ENCODE data around the gene PSTPIP1.

The PSTPIP1 gene

DNA sequence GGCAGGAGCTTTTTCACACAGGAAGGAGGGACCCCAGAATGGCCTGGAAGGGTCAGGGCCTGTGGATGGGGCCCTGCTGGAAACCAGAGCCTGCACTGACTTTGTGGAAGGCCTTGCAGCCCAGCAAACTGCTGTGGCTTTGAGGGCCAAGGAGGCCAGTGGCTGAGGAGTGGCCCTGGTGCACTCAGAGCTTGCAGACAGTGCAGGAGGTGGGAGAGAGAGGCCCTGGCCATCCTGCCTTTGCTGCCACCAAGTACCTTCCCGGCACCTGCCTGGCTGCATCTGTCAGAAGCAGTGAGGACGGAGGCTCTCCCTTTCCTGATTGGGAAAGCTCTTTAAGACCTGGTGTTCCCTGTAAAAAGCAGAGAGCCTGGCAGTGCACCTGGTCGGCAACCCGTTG, 6.4 kb downstream of the PSTPIP1 start:
- peaks cover 13% of the 10 kb centered on the region; the same call in 1 of the 2 replicates for H4K20me1 ChIP-seq (ENCODE audit: insufficient read depth, low read length)
- no peak overlapping the region for H3K4me3 ChIP-seq (ENCODE audit: low read length)
- H2AFZ ChIP-seq (ENCODE audit: low read depth, low read length), result no peak overlapping the region
- peaks cover 3% of the 10 kb centered on the region for H3K36me3 ChIP-seq (replicated peaks; ENCODE audit: low read depth, low read length)
- no peak overlapping the region for H3K27ac ChIP-seq (ENCODE audit: low read length)
- peaks cover 7% of the 10 kb centered on the region; the same call in 1 of the 2 replicates for H3K79me2 ChIP-seq (ENCODE audit: low read length)
- no peak overlapping the region for H3K9ac ChIP-seq (ENCODE audit: low read length)
- H3K4me1 ChIP-seq (ENCODE audit: low read length), result peaks cover 43% of the 10 kb centered on the region
- no peaks in the 10 kb centered on the region for H3K9me3 ChIP-seq (ENCODE audit: insufficient read depth, low read length)
- no peaks in the 10 kb centered on the region for H3K27me3 ChIP-seq (ENCODE audit: low read depth, low read length)
- TF ChIP-seq, protein P1, sequence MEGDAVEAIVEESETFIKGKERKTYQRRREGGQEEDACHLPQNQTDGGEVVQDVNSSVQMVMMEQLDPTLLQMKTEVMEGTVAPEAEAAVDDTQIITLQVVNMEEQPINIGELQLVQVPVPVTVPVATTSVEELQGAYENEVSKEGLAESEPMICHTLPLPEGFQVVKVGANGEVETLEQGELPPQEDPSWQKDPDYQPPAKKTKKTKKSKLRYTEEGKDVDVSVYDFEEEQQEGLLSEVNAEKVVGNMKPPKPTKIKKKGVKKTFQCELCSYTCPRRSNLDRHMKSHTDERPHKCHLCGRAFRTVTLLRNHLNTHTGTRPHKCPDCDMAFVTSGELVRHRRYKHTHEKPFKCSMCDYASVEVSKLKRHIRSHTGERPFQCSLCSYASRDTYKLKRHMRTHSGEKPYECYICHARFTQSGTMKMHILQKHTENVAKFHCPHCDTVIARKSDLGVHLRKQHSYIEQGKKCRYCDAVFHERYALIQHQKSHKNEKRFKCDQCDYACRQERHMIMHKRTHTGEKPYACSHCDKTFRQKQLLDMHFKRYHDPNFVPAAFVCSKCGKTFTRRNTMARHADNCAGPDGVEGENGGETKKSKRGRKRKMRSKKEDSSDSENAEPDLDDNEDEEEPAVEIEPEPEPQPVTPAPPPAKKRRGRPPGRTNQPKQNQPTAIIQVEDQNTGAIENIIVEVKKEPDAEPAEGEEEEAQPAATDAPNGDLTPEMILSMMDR (IDR thresholded peaks at IDR 0.05; ENCODE audit: low read depth, low read length), result no peak
- no peak overlapping the region for H3K4me2 ChIP-seq (ENCODE audit: low read length)

DNA sequence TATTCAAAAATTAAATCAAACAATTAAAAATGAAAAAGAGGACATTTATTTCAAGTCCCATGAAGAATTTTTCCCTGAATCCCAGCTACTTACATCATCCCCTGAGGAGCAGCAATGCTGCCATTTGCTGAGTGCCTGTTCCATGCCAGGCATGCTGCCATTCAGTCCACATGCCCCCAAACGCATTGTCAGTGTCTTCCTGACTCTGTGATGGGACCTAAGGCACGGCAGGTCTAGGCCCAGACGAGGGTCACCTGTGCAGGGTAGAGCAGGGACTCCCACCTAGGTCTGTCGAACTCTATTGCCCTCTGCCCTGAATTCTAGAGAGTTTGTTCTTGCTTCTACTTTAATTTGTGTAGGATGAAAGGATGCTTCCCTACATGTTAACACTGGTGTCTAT, 7.0 kb downstream of the PSTPIP1 start:
- Histone ChIP-seq H3K4me3 (ENCODE audit: low read length) (no peak overlapping the region), H3K9me3 (ENCODE audit: insufficient read depth, low read length) (no peaks in the 10 kb centered on the region), H3K27ac (ENCODE audit: low read length) (no peak overlapping the region), H3K4me2 (ENCODE audit: low read length) (peak overlapping the region; percentile 59; the same call in 1 of the 2 replicates), H3K4me1 (ENCODE audit: low read length) (peaks cover 37% of the 10 kb centered on the region), H3K36me3 (replicated peaks; ENCODE audit: low read depth, low read length) (peaks cover 3% of the 10 kb centered on the region), H2AFZ (ENCODE audit: low read depth, low read length) (no peak overlapping the region), H3K27me3 (ENCODE audit: low read depth, low read length) (no peaks in the 10 kb centered on the region), H3K9ac (ENCODE audit: low read length) (no peak overlapping the region), H4K20me1 (ENCODE audit: insufficient read depth, low read length) (peaks cover 13% of the 10 kb centered on the region; the same call in 1 of the 2 replicates), H3K79me2 (ENCODE audit: low read length) (peaks cover under 1% of the 10 kb centered on the region; the same call in 1 of the 2 replicates)
- no peak for TF ChIP-seq EZH2phosphoT487 (IDR thresholded peaks at IDR 0.05; ENCODE audit: low read depth)
- TF ChIP-seq, protein P1 (IDR thresholded peaks at IDR 0.05; ENCODE audit: low read depth, low read length), result no peak

DNA sequence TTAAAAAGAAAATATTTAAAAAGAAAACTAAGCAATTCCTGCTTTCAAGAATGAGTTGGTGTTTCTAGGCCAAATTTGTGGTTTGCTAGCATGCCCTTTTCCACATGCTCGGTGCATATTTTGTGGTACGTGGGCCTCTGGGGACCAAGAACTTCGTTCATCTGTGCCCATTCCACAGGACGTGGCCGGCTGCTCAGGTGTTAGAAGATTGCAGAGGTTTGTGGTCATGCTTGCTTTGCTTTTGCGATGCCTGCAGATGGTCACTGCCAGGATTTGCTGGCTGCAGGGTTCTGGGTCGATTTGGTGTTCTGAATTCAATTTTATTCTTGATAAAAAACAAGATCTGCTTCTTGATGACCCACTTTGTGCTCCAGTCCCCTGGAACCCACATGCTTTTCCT, 7.5 kb downstream of the PSTPIP1 start:
- TF ChIP-seq EZH2phosphoT487 (IDR thresholded peaks at IDR 0.05; ENCODE audit: low read depth), result no peak
- TF ChIP-seq, protein P1 (IDR thresholded peaks at IDR 0.05; ENCODE audit: low read depth, low read length), result no peak
- Histone ChIP-seq H3K9me3 (ENCODE audit: insufficient read depth, low read length) (no peaks in the 10 kb centered on the region), H2AFZ (ENCODE audit: low read depth, low read length) (no peak overlapping the region), H3K4me3 (ENCODE audit: low read length) (0 out of 2 replicates have a peak overlapping the region, but pooled peaks have one; percentile 10), H3K4me2 (ENCODE audit: low read length) (peak overlapping the region; percentile 59), H3K9ac (ENCODE audit: low read length) (peak overlapping the region; percentile 7; the same call in 1 of the 2 replicates), H3K36me3 (replicated peaks; ENCODE audit: low read depth, low read length) (peaks cover 3% of the 10 kb centered on the region), H3K79me2 (ENCODE audit: low read length) (no peaks in the 10 kb centered on the region), H3K4me1 (ENCODE audit: low read length) (peaks cover 32% of the 10 kb centered on the region), H3K27ac (ENCODE audit: low read length) (peak overlapping the region; percentile 32; the same call in 1 of the 2 replicates), H3K27me3 (ENCODE audit: low read depth, low read length) (no peaks in the 10 kb centered on the region), H4K20me1 (ENCODE audit: insufficient read depth, low read length) (peaks cover 13% of the 10 kb centered on the region; the same call in 1 of the 2 replicates)

DNA sequence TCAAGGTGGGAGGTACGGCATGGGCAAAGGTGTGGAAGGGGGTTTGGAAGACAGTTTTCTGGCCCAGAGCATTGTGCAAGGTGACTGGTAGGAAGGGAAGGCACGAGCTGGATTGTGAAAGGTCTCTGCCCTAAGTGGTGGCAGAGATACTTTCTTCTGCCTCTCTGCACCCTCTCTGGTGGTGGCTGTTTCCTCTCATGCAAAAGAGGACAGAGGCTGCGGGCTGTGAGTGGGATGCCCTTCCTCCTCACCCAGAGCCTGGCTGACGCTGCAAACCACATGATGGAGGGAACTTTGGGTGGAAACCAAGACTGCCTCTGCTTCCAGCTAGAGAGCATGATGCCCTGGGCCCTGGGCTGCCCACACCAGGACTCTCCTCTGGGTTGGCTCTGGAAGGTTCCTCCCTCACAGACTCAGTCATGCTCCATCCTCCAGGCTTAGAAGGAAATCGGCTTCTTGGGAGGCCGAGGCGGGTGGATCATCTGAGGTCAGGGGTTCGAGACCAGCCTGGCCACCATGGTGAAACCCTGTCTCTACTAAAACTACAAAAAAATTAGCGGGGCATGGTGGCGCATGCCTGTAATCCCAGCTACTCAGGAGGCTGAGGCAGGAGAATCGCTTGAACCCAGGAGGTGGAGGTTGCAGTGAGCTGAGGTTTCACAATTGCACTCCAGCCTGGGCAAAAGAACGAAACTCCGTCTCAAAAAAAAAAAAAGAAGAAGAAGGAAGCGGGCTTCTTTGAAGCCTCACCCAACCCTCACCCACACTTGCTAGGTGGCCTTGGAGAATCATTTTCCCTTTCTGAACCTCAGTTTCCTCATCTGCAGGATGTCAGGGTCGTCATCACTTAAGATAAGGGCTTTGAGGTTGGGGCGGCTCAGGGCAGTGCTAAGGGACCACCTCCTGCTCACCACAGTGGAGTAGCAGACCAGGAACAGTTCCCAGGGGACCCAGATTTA, 8.3 kb downstream of the PSTPIP1 start:
- Histone ChIP-seq H3K27ac (ENCODE audit: low read length) (peak overlapping the region; percentile 32; the same call in 1 of the 2 replicates), H3K9me3 (ENCODE audit: insufficient read depth, low read length) (no peaks in the 10 kb centered on the region), H2AFZ (ENCODE audit: low read depth, low read length) (no peak overlapping the region), H3K4me1 (ENCODE audit: low read length) (peaks cover 24% of the 10 kb centered on the region), H3K79me2 (ENCODE audit: low read length) (no peaks in the 10 kb centered on the region), H4K20me1 (ENCODE audit: insufficient read depth, low read length) (peaks cover 13% of the 10 kb centered on the region; the same call in 1 of the 2 replicates), H3K4me3 (ENCODE audit: low read length) (0 out of 2 replicates have a peak overlapping the region, but pooled peaks have one; percentile 10), H3K4me2 (ENCODE audit: low read length) (peak overlapping the region; percentile 59), H3K36me3 (replicated peaks; ENCODE audit: low read depth, low read length) (peaks cover 7% of the 10 kb centered on the region), H3K27me3 (ENCODE audit: low read depth, low read length) (no peaks in the 10 kb centered on the region), H3K9ac (ENCODE audit: low read length) (peak overlapping the region; percentile 7; the same call in 1 of the 2 replicates)
- TF ChIP-seq, protein P1 (IDR thresholded peaks at IDR 0.05; ENCODE audit: low read depth, low read length), result no peak
- TF ChIP-seq EZH2phosphoT487 (IDR thresholded peaks at IDR 0.05; ENCODE audit: low read depth), result no peak
